PFSK-1 (cell line): ENCODE measurements around the gene PSKH1.
A peak's percentile ranks its signal among the peaks of the same experiment; 100 is the strongest.

ENCODE experiments used
- FOXP2 ChIP-seq: optimal IDR thresholded peaks from 2 replicates; pipeline ENCODE3; 2011; ENCODE audit warnings: borderline replicate concordance, control low read depth, inconsistent platforms; ENCODE audit not compliant: insufficient read depth; ENCODE audit errors: extremely low read length, extremely low read depth
- POLR2AphosphoS5 ChIP-seq: IDR thresholded peaks from 2 replicates; pipeline ENCODE4 v1.6.1; 2012; ENCODE audit warnings: low read depth, mild to moderate bottlenecking, control low read depth, low read length, moderate library complexity
- REST ChIP-seq, 2 experiments: IDR thresholded peaks; 2 replicates each; pipeline versions ENCODE4 v1.6.1 to v1.8.0; 2011 to 2012; ENCODE audit warnings: low read depth in 2 of 2, low read length in 2 of 2, control low read depth in 1 of 2, inconsistent platforms in 1 of 2, mild to moderate bottlenecking in 1 of 2, moderate library complexity in 1 of 2; ENCODE audit not compliant: insufficient read depth in 1 of 2
- SIN3A ChIP-seq: IDR thresholded peaks from 2 replicates; pipeline ENCODE4 v1.6.1; 2012; ENCODE audit warnings: mild to moderate bottlenecking, low read length, moderate library complexity, borderline replicate concordance; ENCODE audit not compliant: insufficient read depth
- TAF1 ChIP-seq: IDR thresholded peaks from 2 replicates; pipeline ENCODE4 v1.6.1; 2012; ENCODE audit warnings: low read length, control low read depth, borderline replicate concordance; ENCODE audit not compliant: insufficient read depth

The PSKH1 gene

GRCh38 chr16:67933805-67934204, 40.8 kb downstream of the PSKH1 start:
- TF ChIP-seq POLR2AphosphoS5: no peak
- TF ChIP-seq TAF1: no peak
- TF ChIP-seq SIN3A: no peak
- no peak for TF ChIP-seq REST (IDR thresholded peaks at IDR 0.05; ENCODE audit: insufficient read depth in 1 of 2, low read depth in 2 of 2, low read length in 2 of 2)
- TF ChIP-seq FOXP2: no peak

- no peak for TF ChIP-seq TAF1
- peak; percentile 40; the same call in 1 of the 2 replicates for TF ChIP-seq POLR2AphosphoS5
Measured at GRCh38 chr16:67934306-67935100, 41.4 kb downstream of the PSKH1 start.

- TF ChIP-seq SIN3A (no peak), REST (IDR thresholded peaks at IDR 0.05; ENCODE audit: insufficient read depth in 1 of 2, low read depth in 2 of 2, low read length in 2 of 2) (no peak), FOXP2 (no peak), TAF1 (no peak), POLR2AphosphoS5 (no peak)
Measured at GRCh38 chr16:67935101-67935401, 42.0 kb downstream of the PSKH1 start.

- TF ChIP-seq FOXP2: no peak
- peak in 1 of 2 experiments; percentile 57; a peak in 1 of 4 replicates for TF ChIP-seq REST (IDR thresholded peaks at IDR 0.05; ENCODE audit: insufficient read depth in 1 of 2, low read depth in 2 of 2, low read length in 2 of 2)
- peak; percentile 90 for TF ChIP-seq TAF1
- TF ChIP-seq POLR2AphosphoS5: peak; percentile 91
- TF ChIP-seq SIN3A: no peak
Measured at GRCh38 chr16:67935402-67936123, 42.5 kb downstream of the PSKH1 start.

- no peak for TF ChIP-seq FOXP2
- TF ChIP-seq TAF1: no peak
- TF ChIP-seq REST (IDR thresholded peaks at IDR 0.05; ENCODE audit: insufficient read depth in 1 of 2, low read depth in 2 of 2, low read length in 2 of 2): no peak
- TF ChIP-seq POLR2AphosphoS5: no peak
- no peak for TF ChIP-seq SIN3A
Measured at GRCh38 chr16:67936124-67936879, 43.2 kb downstream of the PSKH1 start, which contains the start of gene PSMB10. Gene PSMB10 (minus strand): TSS chr16:67936850. CDS start chr16:67936749, 101 bp downstream.
